Measurements from ENCODE around the gene POLR2C.

GRCh38 chr16:57483725-57484514, 21.4 kb downstream of the POLR2C start:
- TF ChIP-seq CTCF (IDR thresholded peaks at IDR 0.05), result no peak
- TF ChIP-seq POLR2A (IDR thresholded peaks at IDR 0.05), result no peak

Data from lower leg skin (tissue), 3 donors.